B cell (primary cell): ENCODE measurements around the gene GLDN. TPM values are rescaled to one million over a fixed set of nuclear protein-coding genes. Genes with fewer than 3 reads are reported as not detected.

Experiments
- ATAC-seq: fragments of 200-7000 bp; cut with Tn5 transposase; one replicate; pipeline ENCODE4 v1.10.0; 2021; ENCODE audit warnings: low read depth, mild to moderate bottlenecking, moderate number of reproducible peaks, moderate library complexity
- CTCF ChIA-PET: fragments of 350-600 bp; sonication (Branson Sonifier 250); formaldehyde crosslinking; loops from one replicate; lab custom pipeline; 2021; ENCODE audit warnings: antibody characterized with exemption, inconsistent platforms; lab: Charles Lee
- POLR2A ChIA-PET: fragments of 350-600 bp; sonication (Branson Sonifier 250); formaldehyde crosslinking; loops from one replicate; lab custom pipeline; 2021; ENCODE audit warnings: antibody characterized with exemption; lab: Charles Lee
- DNase-seq: peaks from one replicate; pipeline ENCODE4 v3.0.0; 2013
- H2AFZ ChIP-seq: 2 replicates; pipeline ENCODE4 v1.6.1; 2012; ENCODE audit warnings: mild to moderate bottlenecking, low read depth, low read length; ENCODE audit not compliant: insufficient read depth, poor library complexity, severe bottlenecking
- H3K27ac ChIP-seq, 2 donors: 1 replicate in 1 of 2; 2 replicates in 1 of 2; pipeline ENCODE4 v1.5.1; 2012 to 2013; ENCODE audit warnings: low read length in 2 of 2, mild to moderate bottlenecking in 2 of 2, moderate library complexity in 1 of 2
- H3K27me3 ChIP-seq, 4 experiments: fragments of 200-600 bp in 1 of 4; sonication (generic) in 1 of 4; replicated peaks in 1 of 4; 1 replicate in 2 of 4; 2 replicates in 2 of 4; pipeline versions ENCODE4 v1.6.1 to v1.7.0; 2013 to 2016; ENCODE audit warnings: low read length in 3 of 4, mild to moderate bottlenecking in 2 of 4, mixed read lengths in 1 of 4, moderate library complexity in 1 of 4; ENCODE audit not compliant: insufficient read depth in 4 of 4, control insufficient read depth in 3 of 4; ENCODE audit errors: control extremely low read depth in 1 of 4
- H3K36me3 ChIP-seq, 2 experiments: replicated peaks in 1 of 2; 1 replicate in 1 of 2; 2 replicates in 1 of 2; pipeline versions ENCODE4 v1.6.1 to v1.7.1; 2013; ENCODE audit warnings: low read length in 1 of 2; ENCODE audit not compliant: insufficient read depth in 2 of 2, control insufficient read depth in 1 of 2; ENCODE audit errors: control extremely low read depth in 1 of 2, extremely low read depth in 1 of 2
- H3K4me1 ChIP-seq, 2 donors: fragments of 200-600 bp in 1 of 2; sonication (generic) in 1 of 2; 1 replicate in 1 of 2; 2 replicates in 1 of 2; pipeline versions ENCODE4 v1.5.1 to v1.6.1; 2013 to 2017; ENCODE audit warnings: low read length in 2 of 2; ENCODE audit not compliant: control insufficient read depth in 2 of 2, insufficient read depth in 2 of 2
- H3K4me2 ChIP-seq: replicated peaks from 2 replicates; pipeline ENCODE3; 2012; ENCODE audit warnings: mild to moderate bottlenecking, low read depth, low read length; ENCODE audit not compliant: poor library complexity, severe bottlenecking
- H3K4me3 ChIP-seq, 5 experiments: fragments of 200-600 bp in 1 of 5; sonication (generic) in 1 of 5; 1 replicate in 3 of 5; 2 replicates in 2 of 5; pipeline versions ENCODE4 v1.5.1 to v1.7.0; 2011 to 2016; ENCODE audit warnings: low read length in 4 of 5, mild to moderate bottlenecking in 4 of 5, low read depth in 2 of 5, control low read depth in 1 of 5, moderate library complexity in 1 of 5; ENCODE audit not compliant: insufficient read depth in 1 of 5; ENCODE audit errors: control extremely low read depth in 1 of 5, extremely low read depth in 1 of 5
- H3K79me2 ChIP-seq: fragments of 200-600 bp; sonication (generic); one replicate; pipeline ENCODE4 v1.6.0; 2016; ENCODE audit warnings: low read length; ENCODE audit not compliant: control insufficient read depth, insufficient read depth
- H3K9ac ChIP-seq: fragments of 200-600 bp; sonication (generic); 2 replicates; pipeline ENCODE4 v1.6.1; 2017; ENCODE audit warnings: mild to moderate bottlenecking, low read length, moderate library complexity
- H3K9me3 ChIP-seq, 3 donors: one replicate each; pipeline versions ENCODE4 v1.6.1 to v1.7.1; 2013; ENCODE audit warnings: low read length in 2 of 3; ENCODE audit not compliant: control insufficient read depth in 2 of 3, insufficient read depth in 1 of 3; ENCODE audit errors: control extremely low read depth in 1 of 3
- H4K20me1 ChIP-seq: 2 replicates; pipeline ENCODE4 v1.6.0; 2012; ENCODE audit warnings: mild to moderate bottlenecking, low read length; ENCODE audit not compliant: insufficient read depth, control insufficient read depth, poor library complexity, severe bottlenecking
- H3K27ac Mint-ChIP-seq: one replicate; pipeline ENCODE4 v1.8.0; 2021; ENCODE audit warnings: mixed read lengths
- H3K27me3 Mint-ChIP-seq: one replicate; pipeline ENCODE4 v1.8.0; 2021; ENCODE audit warnings: mixed read lengths
- H3K4me1 Mint-ChIP-seq: one replicate; pipeline ENCODE4 v1.8.0; 2021; ENCODE audit warnings: mixed read lengths
- H3K4me3 Mint-ChIP-seq: one replicate; pipeline ENCODE4 v1.8.0; 2021; ENCODE audit warnings: mixed read lengths
- H3K9me3 Mint-ChIP-seq: one replicate; pipeline ENCODE4 v1.8.0; 2022; ENCODE audit warnings: mixed read lengths; ENCODE audit not compliant: insufficient read depth
- CTCF ChIP-seq: fragments of 200-600 bp; IDR thresholded peaks from one replicate; pipeline ENCODE4 v1.8.0; 2022; ENCODE audit warnings: antibody characterized with exemption, mild to moderate bottlenecking
- EZH2 ChIP-seq: IDR thresholded peaks from 2 replicates; pipeline ENCODE4 v1.6.1; 2012; ENCODE audit warnings: borderline replicate concordance, low read depth, mild to moderate bottlenecking, moderate library complexity, low read length; ENCODE audit not compliant: insufficient read depth, poor library complexity, severe bottlenecking
- WGBS: methylation state at CpG from one replicate; pipeline ENCODE4 v1.1.5; 2013; ENCODE audit warnings: missing lambda C conversion rate; ENCODE audit not compliant: insufficient coverage; 5-methylcytosine and 5-hydroxymethylcytosine counted together
- intact Hi-C: fragments of 100-400 bp; cut with micrococcal nuclease; formaldehyde crosslinking; loops from one replicate; pipeline ENCODE4 v1.10.0; 2022
- polyA plus RNA-seq: library from polyadenylated mRNA; depleted of rRNA; stranded (reverse); fragments of >200 nt; gene quantifications from 2 replicates; pipeline ENCODE4 v1.2.3, GENCODE V29; 2012
- total RNA-seq, 2 donors: library from RNA; stranded (reverse); fragments of 120-200 nt in 1 of 2; gene quantifications; 1 replicate in 1 of 2; 2 replicates in 1 of 2; pipeline versions ENCODE4 v1.2.3 to v1.2.4, GENCODE V29; 2013 to 2022

Gene GLDN
- total and polyA plus RNA-seq, 2 donors (not counting 1 experiment from before 2014, with no cell fraction given): not detected

GRCh38 chr15:51349156-51349844, 7.8 kb downstream of the GLDN start:
- no peak for TF ChIP-seq CTCF
- TF ChIP-seq EZH2: no peak
- Histone ChIP-seq H3K9ac (no peak overlapping the region), H3K4me3 (no peak overlapping the region), H4K20me1 (no peaks in the 10 kb centered on the region), H3K79me2 (no peaks in the 10 kb centered on the region), H3K36me3 (no peaks in the 10 kb centered on the region), H3K4me2 (no peak overlapping the region), H3K27me3 (no peaks in the 10 kb centered on the region), H3K9me3 (no peaks in the 10 kb centered on the region), H2AFZ (no peak overlapping the region), H3K27ac (no peak overlapping the region), H3K4me1 (no peaks in the 10 kb centered on the region)
- DNase-seq (no peak), ATAC-seq (no peak)
- Mint-ChIP-seq H3K27ac (no peak overlapping the region), H3K4me1 (peaks cover 4% of the 10 kb centered on the region), H3K4me3 (no peak overlapping the region), H3K9me3 (no peaks in the 10 kb centered on the region), H3K27me3 (peaks cover 16% of the 10 kb centered on the region)
- POLR2A ChIA-PET: no interaction called here
- WGBS: 67% methylated on average over 2 of the region's 4 CpGs
- intact Hi-C loops: no loop called here
- CTCF ChIA-PET: no interaction called here

- ATAC-seq (no peak), DNase-seq (no peak)
- Histone ChIP-seq H3K4me2 (no peak overlapping the region), H3K9ac (no peak overlapping the region), H4K20me1 (no peaks in the 10 kb centered on the region), H3K79me2 (no peaks in the 10 kb centered on the region), H3K27me3 (peaks cover 0 to 3% (median 0%) of the 10 kb centered on the region in 4 experiments), H3K9me3 (no peaks in the 10 kb centered on the region), H3K36me3 (no peaks in the 10 kb centered on the region), H3K27ac (no peak overlapping the region), H3K4me1 (no peaks in the 10 kb centered on the region), H2AFZ (no peak overlapping the region), H3K4me3 (no peak overlapping the region)
- intact Hi-C loops: no loop called here
- H3K27ac Mint-ChIP-seq: no peak overlapping the region
- no peaks in the 10 kb centered on the region for H3K9me3 Mint-ChIP-seq
- H3K4me1 Mint-ChIP-seq: peaks cover 4% of the 10 kb centered on the region
- ChIA-PET POLR2A (no interaction called here), CTCF (no interaction called here)
- WGBS: no CpG with 5 or more reads among the region's 3 CpGs
- TF ChIP-seq CTCF (no peak), EZH2 (no peak)
- peaks cover 18% of the 10 kb centered on the region for H3K27me3 Mint-ChIP-seq
- H3K4me3 Mint-ChIP-seq: no peak overlapping the region
Measured at GRCh38 chr15:51350723-51351122, 9.3 kb downstream of the GLDN start.
